Vagina (tissue), 2 donors: ENCODE measurements around the gene USO1. TPM values are rescaled to one million over a fixed set of nuclear protein-coding genes. Genes with fewer than 3 reads are reported as not detected.
"Not testable (repeated sequence)": the region's sequence is repeated elsewhere in the genome, so short reads cannot be mapped to it uniquely, and the experiment has no call there.

Experiments
- DNase-seq, 2 donors: peaks; one replicate each; pipeline ENCODE4 v3.0.0-alpha.2; 2017; ENCODE audit errors: extremely low spot score in 2 of 2
- H3K27ac ChIP-seq: fragments of 200-600 bp; sonication (generic); one replicate; pipeline ENCODE4 v1.5.1; 2019
- H3K27me3 ChIP-seq: fragments of 200-600 bp; sonication (generic); one replicate; pipeline ENCODE4 v1.5.1; 2019
- H3K36me3 ChIP-seq, 2 donors: fragments of 200-600 bp; sonication (generic); one replicate each; pipeline ENCODE4 v1.5.1; 2017 to 2019
- H3K4me1 ChIP-seq: fragments of 200-600 bp; sonication (generic); one replicate; pipeline ENCODE4 v1.5.1; 2019
- H3K4me3 ChIP-seq, 2 donors: fragments of 200-600 bp; sonication (generic); 1 replicate in 1 of 2; 2 replicates in 1 of 2; pipeline ENCODE4 v1.5.1; 2016 to 2019
- H3K9me3 ChIP-seq: fragments of 200-600 bp; sonication (generic); one replicate; pipeline ENCODE4 v1.5.1; 2019
- POLR2A ChIP-seq, 2 donors: fragments of 450-650 bp; IDR thresholded peaks; one replicate each; pipeline ENCODE4 v1.6.1; 2017; ENCODE audit warnings: antibody characterized with exemption in 2 of 2, mild to moderate bottlenecking in 2 of 2, moderate library complexity in 2 of 2
- POLR2AphosphoS5 ChIP-seq, 2 donors: sonication (generic); formaldehyde crosslinking; IDR thresholded peaks; one replicate each; pipeline ENCODE4 v1.9.0; 2017; ENCODE audit warnings: antibody characterized with exemption in 2 of 2, mild to moderate bottlenecking in 2 of 2, low read depth in 1 of 2; ENCODE audit not compliant: insufficient read depth in 1 of 2
- intact Hi-C: fragments of 100-400 bp; cut with DNase I; formaldehyde crosslinking; loops from one replicate; pipeline ENCODE4 v1.15.1; 2023
- total RNA-seq: library from RNA; depleted of rRNA; stranded (reverse); fragments of >200 nt; gene quantifications from one replicate; pipeline ENCODE4 v1.2.3, GENCODE V29; 2016
- TF ChIP-seq, protein P1 (sequence below), 3 experiments: fragments of 450-650 bp in 2 of 3; fragments of 200-600 bp in 1 of 3; sonication (generic) in 1 of 3; IDR thresholded peaks; one replicate each; pipeline ENCODE4 v1.5.1; 2017 to 2019; ENCODE audit warnings: antibody characterized with exemption in 3 of 3, mild to moderate bottlenecking in 2 of 3, moderate library complexity in 2 of 3

Gene USO1
- total RNA-seq, 1 donor from 2014 or later: 47.9 TPM

DNA sequence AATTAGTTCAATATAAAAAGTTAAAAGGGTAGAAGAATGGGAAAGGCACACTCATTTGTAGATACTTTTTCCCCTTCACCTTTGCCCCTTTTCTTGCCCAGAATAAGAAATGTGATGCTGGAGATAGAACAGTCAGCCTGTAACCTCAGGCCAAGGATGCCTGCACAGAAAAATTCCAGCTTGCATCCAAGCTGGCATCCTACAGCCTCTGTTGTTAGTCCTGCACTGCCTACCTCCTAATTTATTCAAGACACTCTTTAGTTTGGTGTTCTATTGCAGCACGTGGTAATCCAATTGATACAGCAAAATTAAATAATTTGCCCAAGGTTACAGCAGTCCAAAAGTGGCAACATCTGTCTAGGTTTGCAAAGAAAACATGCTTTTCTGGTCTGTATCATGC lies 9.7 kb upstream of the USO1 start:
- no peak overlapping the region for H3K27ac ChIP-seq
- H3K27me3 ChIP-seq: no peaks in the 10 kb centered on the region
- TF ChIP-seq POLR2A (IDR thresholded peaks at IDR 0.05) (no peak), POLR2AphosphoS5 (IDR thresholded peaks at IDR 0.05; ENCODE audit: insufficient read depth in 1 of 2, low read depth in 1 of 2) (no peak)
- H3K36me3 ChIP-seq: no peaks in the 10 kb centered on the region
- no peak overlapping the region for H3K4me3 ChIP-seq
- intact Hi-C loops: no loop called here
- no peaks in the 10 kb centered on the region for H3K9me3 ChIP-seq
- DNase-seq: no peak
- H3K4me1 ChIP-seq: peaks cover 17% of the 10 kb centered on the region

DNA sequence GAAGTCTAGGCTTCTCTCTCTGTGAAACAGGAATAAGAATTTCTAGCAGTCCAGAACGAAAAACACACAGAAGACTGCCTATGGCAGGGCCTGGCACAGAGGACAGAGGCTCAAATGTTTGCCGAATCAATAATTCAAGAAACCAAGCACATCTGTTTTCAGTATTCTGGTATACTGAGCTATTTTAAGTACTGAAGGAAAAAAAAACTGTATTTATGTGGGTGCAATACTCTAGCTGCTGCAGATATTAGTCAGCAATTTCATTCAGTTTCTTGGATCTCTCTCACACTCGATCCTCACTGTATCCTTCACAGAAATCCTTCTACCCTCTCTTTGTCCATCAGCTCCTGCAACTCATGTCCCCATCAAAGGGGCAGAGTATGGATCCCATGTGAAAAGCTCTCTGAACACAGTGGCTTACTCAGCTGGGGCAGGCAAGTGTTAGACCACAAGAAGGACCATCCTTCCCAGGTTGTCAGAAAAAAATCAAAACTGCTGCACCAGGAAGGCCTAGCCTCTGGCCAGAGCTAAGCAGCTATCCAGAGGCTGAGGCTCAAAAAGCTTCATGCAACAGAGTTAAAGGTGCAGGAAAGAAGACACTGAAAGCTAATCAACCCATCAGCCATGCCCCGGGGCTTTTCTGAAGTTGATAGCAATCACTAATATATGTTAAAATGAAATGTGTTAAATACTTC lies 9.1 kb upstream of the USO1 start:
- no peak for DNase-seq
- intact Hi-C loops: no loop called here
- Histone ChIP-seq H3K27me3 (no peaks in the 10 kb centered on the region), H3K27ac (no peak overlapping the region), H3K4me3 (no peak overlapping the region), H3K36me3 (no peaks in the 10 kb centered on the region), H3K4me1 (peaks cover 17% of the 10 kb centered on the region), H3K9me3 (no peaks in the 10 kb centered on the region)
- TF ChIP-seq, protein P1, sequence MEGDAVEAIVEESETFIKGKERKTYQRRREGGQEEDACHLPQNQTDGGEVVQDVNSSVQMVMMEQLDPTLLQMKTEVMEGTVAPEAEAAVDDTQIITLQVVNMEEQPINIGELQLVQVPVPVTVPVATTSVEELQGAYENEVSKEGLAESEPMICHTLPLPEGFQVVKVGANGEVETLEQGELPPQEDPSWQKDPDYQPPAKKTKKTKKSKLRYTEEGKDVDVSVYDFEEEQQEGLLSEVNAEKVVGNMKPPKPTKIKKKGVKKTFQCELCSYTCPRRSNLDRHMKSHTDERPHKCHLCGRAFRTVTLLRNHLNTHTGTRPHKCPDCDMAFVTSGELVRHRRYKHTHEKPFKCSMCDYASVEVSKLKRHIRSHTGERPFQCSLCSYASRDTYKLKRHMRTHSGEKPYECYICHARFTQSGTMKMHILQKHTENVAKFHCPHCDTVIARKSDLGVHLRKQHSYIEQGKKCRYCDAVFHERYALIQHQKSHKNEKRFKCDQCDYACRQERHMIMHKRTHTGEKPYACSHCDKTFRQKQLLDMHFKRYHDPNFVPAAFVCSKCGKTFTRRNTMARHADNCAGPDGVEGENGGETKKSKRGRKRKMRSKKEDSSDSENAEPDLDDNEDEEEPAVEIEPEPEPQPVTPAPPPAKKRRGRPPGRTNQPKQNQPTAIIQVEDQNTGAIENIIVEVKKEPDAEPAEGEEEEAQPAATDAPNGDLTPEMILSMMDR (IDR thresholded peaks at IDR 0.05): no peak
- no peak for TF ChIP-seq POLR2AphosphoS5 (IDR thresholded peaks at IDR 0.05; ENCODE audit: insufficient read depth in 1 of 2, low read depth in 1 of 2)
- no peak for TF ChIP-seq POLR2A (IDR thresholded peaks at IDR 0.05)

DNA sequence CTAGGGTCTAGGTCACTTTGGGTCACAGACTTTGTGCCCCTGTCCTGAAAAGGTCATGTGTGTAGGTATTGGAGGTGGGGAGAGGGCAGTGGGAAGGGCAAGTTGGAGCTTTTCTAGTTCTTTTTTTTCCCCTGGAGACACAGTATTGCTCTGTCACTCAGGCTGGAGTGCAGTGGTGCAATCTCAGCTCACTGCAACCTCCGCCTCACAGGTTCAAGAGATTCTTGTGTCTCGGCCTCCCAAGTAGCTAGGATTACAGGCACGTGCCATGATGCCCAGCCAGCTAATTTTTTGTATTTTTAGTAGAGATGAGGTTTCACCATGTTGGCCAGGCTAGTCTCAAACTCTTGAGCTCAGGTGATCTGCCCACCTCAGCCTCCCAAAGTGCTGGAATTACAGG lies 8.3 kb upstream of the USO1 start:
- H3K36me3 ChIP-seq, intact Hi-C loops, H3K4me3 ChIP-seq, H3K9me3 ChIP-seq, H3K27me3 ChIP-seq, DNase-seq, H3K27ac ChIP-seq: not testable (repeated sequence)
- peaks cover 17% of the 10 kb centered on the region for H3K4me1 ChIP-seq

DNA sequence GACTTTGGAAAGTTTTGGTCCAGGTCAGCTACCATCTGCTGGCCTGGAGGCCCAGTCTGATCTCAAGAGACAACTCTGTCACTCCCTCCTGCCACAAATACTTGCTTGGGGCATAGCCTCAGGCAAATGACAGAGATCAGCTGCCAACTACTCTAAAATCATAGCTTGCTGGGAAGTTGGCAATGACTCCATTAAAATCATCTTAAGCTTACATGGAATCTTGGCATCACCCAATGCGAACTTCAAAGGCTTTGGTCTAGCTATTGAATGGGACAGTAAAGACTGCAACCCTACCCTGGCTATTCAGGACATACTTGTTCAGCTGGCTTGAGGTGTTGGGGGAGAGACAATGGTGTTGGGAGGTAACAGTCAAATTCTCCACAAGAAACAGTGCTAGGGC lies 7.0 kb upstream of the USO1 start:
- DNase-seq: no peak
- Histone ChIP-seq H3K27me3 (no peaks in the 10 kb centered on the region), H3K4me1 (peaks cover 21% of the 10 kb centered on the region), H3K4me3 (no peak overlapping the region), H3K9me3 (no peaks in the 10 kb centered on the region), H3K27ac (no peak overlapping the region), H3K36me3 (no peaks in the 10 kb centered on the region)
- intact Hi-C loops: no loop called here
- TF ChIP-seq POLR2AphosphoS5 (IDR thresholded peaks at IDR 0.05; ENCODE audit: insufficient read depth in 1 of 2, low read depth in 1 of 2) (no peak), POLR2A (IDR thresholded peaks at IDR 0.05) (no peak)
- TF ChIP-seq, protein P1 (IDR thresholded peaks at IDR 0.05): no peak

DNA sequence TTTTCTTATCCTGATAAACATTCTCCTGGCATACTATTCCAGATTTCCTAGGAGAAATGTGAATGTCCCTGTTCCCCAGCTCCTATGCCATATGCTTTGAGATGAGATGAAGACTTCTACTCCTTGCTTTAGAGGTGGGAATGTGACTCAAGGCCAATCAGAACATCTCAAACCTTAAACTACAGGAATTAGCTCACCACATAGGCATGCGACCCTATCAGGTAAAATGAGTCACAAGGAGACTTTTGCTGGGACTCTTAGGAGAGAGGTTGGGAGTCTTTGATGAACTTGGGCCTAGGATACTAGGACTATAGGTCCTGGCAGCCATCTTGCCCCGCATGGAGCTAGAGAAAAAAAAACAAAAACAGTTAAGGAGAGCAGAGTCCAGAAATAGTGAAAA lies 5.8 kb upstream of the USO1 start:
- H3K36me3 ChIP-seq: no peaks in the 10 kb centered on the region
- H3K27ac ChIP-seq: no peak overlapping the region
- no peak overlapping the region for H3K4me3 ChIP-seq
- no peaks in the 10 kb centered on the region for H3K9me3 ChIP-seq
- no peaks in the 10 kb centered on the region for H3K27me3 ChIP-seq
- DNase-seq: no peak
- no peak for TF ChIP-seq POLR2A (IDR thresholded peaks at IDR 0.05)
- TF ChIP-seq, protein P1 (IDR thresholded peaks at IDR 0.05): no peak
- no peak for TF ChIP-seq POLR2AphosphoS5 (IDR thresholded peaks at IDR 0.05; ENCODE audit: insufficient read depth in 1 of 2, low read depth in 1 of 2)
- intact Hi-C loops: no loop called here
- H3K4me1 ChIP-seq: peaks cover 32% of the 10 kb centered on the region

DNA sequence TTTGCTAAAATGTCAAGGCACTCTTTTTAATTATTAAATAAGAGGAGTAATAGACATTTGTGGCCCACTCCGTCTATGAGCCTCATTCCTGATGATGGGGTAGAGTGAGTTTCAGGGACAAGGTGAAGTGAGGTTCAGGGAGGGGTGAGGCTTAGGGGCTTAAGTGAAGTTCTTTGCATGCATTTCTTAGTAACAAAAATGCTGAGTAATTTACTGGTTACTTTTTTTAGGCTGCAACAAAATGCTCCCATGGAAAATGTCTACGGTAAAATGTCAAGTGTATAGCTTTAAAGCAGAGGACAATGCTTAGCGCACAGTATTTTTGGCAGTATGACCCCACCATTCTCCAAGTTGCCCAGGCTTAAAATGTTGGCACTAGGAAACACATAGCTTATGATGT lies 2.0 kb upstream of the USO1 start:
- Histone ChIP-seq H3K27ac (no peak overlapping the region), H3K4me1 (peaks cover 38% of the 10 kb centered on the region), H3K4me3 (no peak overlapping the region), H3K36me3 (no peaks in the 10 kb centered on the region), H3K9me3 (no peaks in the 10 kb centered on the region), H3K27me3 (no peaks in the 10 kb centered on the region)
- no peak for DNase-seq
- intact Hi-C loops: no loop called here
- TF ChIP-seq POLR2AphosphoS5 (IDR thresholded peaks at IDR 0.05; ENCODE audit: insufficient read depth in 1 of 2, low read depth in 1 of 2): no peak
- TF ChIP-seq, protein P1 (IDR thresholded peaks at IDR 0.05): no peak
- no peak for TF ChIP-seq POLR2A (IDR thresholded peaks at IDR 0.05)
